Prostate gland (tissue), 2 donors: ENCODE data around the gene SLC36A2.

Source experiments
- CTCF ChIP-seq, 4 experiments: fragments of 200-600 bp in 2 of 4; fragments of 450-650 bp in 2 of 4; sonication (generic) in 2 of 4; IDR thresholded peaks; 1 replicate in 3 of 4; 2 replicates in 1 of 4; pipeline ENCODE4 v1.5.1; 2016 to 2019; ENCODE audit warnings: antibody characterized with exemption in 4 of 4, mild to moderate bottlenecking in 2 of 4, moderate library complexity in 2 of 4
- POLR2AphosphoS5 ChIP-seq: sonication (generic); formaldehyde crosslinking; IDR thresholded peaks from one replicate; pipeline ENCODE4 v1.6.1; 2017; ENCODE audit warnings: antibody characterized with exemption

GRCh38 chr5:151283120-151283825, 64.1 kb downstream of the SLC36A2 start:
- TF ChIP-seq CTCF (IDR thresholded peaks at IDR 0.05) (no peak), POLR2AphosphoS5 (no peak)
